ENCODE results near the gene TCF25. TPM values are rescaled to one million over a fixed set of nuclear protein-coding genes. Genes with fewer than 3 reads are reported as not detected.
A peak's percentile ranks its signal among the peaks of the same experiment; 100 is the strongest.

The TCF25 gene
- total RNA-seq, 1 experiment from 2014 or later: 345 TPM

- Histone ChIP-seq H3K4me1 (ENCODE audit: control insufficient read depth in 1 of 2, insufficient read depth in 2 of 2, low read length in 2 of 2) (peaks cover 48 to 82% of the 10 kb centered on the region in 2 experiments), H3K9ac (ENCODE audit: low read length) (peak overlapping the region; percentile 74), H3K4me2 (ENCODE audit: low read length) (peak overlapping the region; percentile 79), H3K9me2 (ENCODE audit: insufficient read depth) (no peaks in the 10 kb centered on the region), H3K4me3 (replicated peaks in 1 of 2; ENCODE audit: low read depth in 1 of 2, low read length in 2 of 2) (peak overlapping the region; percentile 74 to 91), H3K79me2 (ENCODE audit: insufficient read depth, low read length) (peaks cover 37% of the 10 kb centered on the region), H3K27me3 (ENCODE audit: insufficient read depth, low read length) (no peaks in the 10 kb centered on the region), H3K36me3 (ENCODE audit: control insufficient read depth in 1 of 2, insufficient read depth in 2 of 2, low read length in 2 of 2) (peaks cover 0 to 2% of the 10 kb centered on the region in 2 experiments; a peak in 1 of 4 replicates), H2AFZ (ENCODE audit: low read depth, low read length, poor library complexity, severe bottlenecking) (no peak overlapping the region), H4K20me1 (ENCODE audit: insufficient read depth) (peaks cover 8% of the 10 kb centered on the region; the same call in 1 of the 2 replicates), H3K9me3 (ENCODE audit: control insufficient read depth in 1 of 2, insufficient read depth in 1 of 2, low read depth in 1 of 2, low read length in 2 of 2) (no peaks in the 10 kb centered on the region), H3K27ac (ENCODE audit: low read depth, low read length) (peak overlapping the region; percentile 100)
- DNase-seq (ENCODE audit: low read depth, low spot score) (peak; percentile 78), ATAC-seq (peak; percentile 54)
- TSS peak; percentile 75 for BruUV-seq (replicated peaks)
- ChIA-PET POLR2A (interaction anchor here (0.7 to 3.5 kb wide), 17 partner anchors 10 to 216 kb away, joined by 3 to 22 read pairs (median 5); partner anchors contain the start of genes DEF8 and TCF25), RAD21 (ENCODE audit: low non-redundant PET in 1 of 2, low total read pairs in 2 of 2, uncharacterized antibody in 2 of 2, unreplicated experiment in 2 of 2) (interaction anchor here (0.7 to 1.1 kb wide), 2 partner anchors 49 to 105 kb away, joined by 4 to 6 read pairs; partner anchors contain the start of gene TCF25 (in 1 of the 2)), CTCF (interaction anchor here (1.2 to 5.1 kb wide), 7 partner anchors 12 to 222 kb away, joined by 3 to 57 read pairs (median 4); partner anchors contain the start of genes DEF8 and TCF25)
- TF ChIP-seq POLR2AphosphoS5 (IDR thresholded peaks at IDR 0.05; ENCODE audit: low read depth, low read length) (peak; percentile 85), FOSL1 (IDR thresholded peaks at IDR 0.05; ENCODE audit: low read depth) (no peak), TCF7L2 (IDR thresholded peaks at IDR 0.05; ENCODE audit: borderline replicate concordance, extremely low read depth, insufficient read depth, insufficient read length) (peak; percentile 79), YY1 (IDR thresholded peaks at IDR 0.05; ENCODE audit: extremely low read depth, insufficient replicate concordance, low read depth, low read length) (peak; percentile 71), POLR2A (IDR thresholded peaks at IDR 0.05; ENCODE audit: borderline replicate concordance, extremely low read depth, insufficient read depth, insufficient read length) (peak; percentile 69)
- intact Hi-C loops (cut with micrococcal nuclease): loop anchor here (5.0 kb wide), 1 partner anchor 50 kb away; the partner anchor contains the start of gene TCF25
These were observed 48.5 kb downstream of the TCF25 start for GRCh38 chr16:89921702-89922476.

GRCh38 chr16:89922477-89922883 lies 49.1 kb downstream of the TCF25 start:
- ChIA-PET POLR2A (interaction anchor here (0.9 to 3.5 kb wide), 16 partner anchors 9 to 222 kb away, joined by 3 to 22 read pairs (median 5); partner anchors contain the start of genes DEF8, SPATA2L and TCF25), RAD21 (ENCODE audit: low non-redundant PET in 1 of 2, low total read pairs in 2 of 2, uncharacterized antibody in 2 of 2, unreplicated experiment in 2 of 2) (interaction anchor here (0.5 to 1.1 kb wide), 3 partner anchors 49 to 232 kb away, joined by 3 to 6 read pairs (median 4); partner anchors contain the start of gene TCF25 (in 1 of the 2)), CTCF (interaction anchor here (1.2 to 5.1 kb wide), 7 partner anchors 13 to 222 kb away, joined by 3 to 57 read pairs (median 4); partner anchors contain the start of genes DEF8 and TCF25)
- ATAC-seq (peak; percentile 33), DNase-seq (ENCODE audit: low read depth, low spot score) (peak; percentile 82)
- H3K27me3 ChIP-seq (ENCODE audit: insufficient read depth, low read length): no peaks in the 10 kb centered on the region
- no peak overlapping the region for H2AFZ ChIP-seq (ENCODE audit: low read depth, low read length, poor library complexity, severe bottlenecking)
- H3K9ac ChIP-seq (ENCODE audit: low read length): peak overlapping the region; percentile 74
- H3K9me2 ChIP-seq (ENCODE audit: insufficient read depth): no peaks in the 10 kb centered on the region
- peaks cover 42 to 76% of the 10 kb centered on the region in 2 experiments for H3K4me1 ChIP-seq (ENCODE audit: control insufficient read depth in 1 of 2, insufficient read depth in 2 of 2, low read length in 2 of 2)
- BruUV-seq (replicated peaks): no TSS peak
- H3K4me3 ChIP-seq (replicated peaks in 1 of 2; ENCODE audit: low read depth in 1 of 2, low read length in 2 of 2): peak overlapping the region; percentile 74 to 91
- no peaks in the 10 kb centered on the region for H3K9me3 ChIP-seq (ENCODE audit: control insufficient read depth in 1 of 2, insufficient read depth in 1 of 2, low read depth in 1 of 2, low read length in 2 of 2)
- H4K20me1 ChIP-seq (ENCODE audit: insufficient read depth): peaks cover 8% of the 10 kb centered on the region; the same call in 1 of the 2 replicates
- H3K36me3 ChIP-seq (ENCODE audit: control insufficient read depth in 1 of 2, insufficient read depth in 2 of 2, low read length in 2 of 2): peaks cover 1 to 4% of the 10 kb centered on the region in 2 experiments; a peak in 3 of 4 replicates
- peaks cover 42% of the 10 kb centered on the region for H3K79me2 ChIP-seq (ENCODE audit: insufficient read depth, low read length)
- peak overlapping the region; percentile 100 for H3K27ac ChIP-seq (ENCODE audit: low read depth, low read length)
- H3K4me2 ChIP-seq (ENCODE audit: low read length): peak overlapping the region; percentile 79
- intact Hi-C loops (cut with micrococcal nuclease): loop anchor here (5.0 kb wide), 1 partner anchor 50 kb away; the partner anchor contains the start of gene TCF25
- no peak for TF ChIP-seq EZH2 (IDR thresholded peaks at IDR 0.05)
- TF ChIP-seq FOSL1 (IDR thresholded peaks at IDR 0.05; ENCODE audit: low read depth): no peak
- TF ChIP-seq, protein P1, sequence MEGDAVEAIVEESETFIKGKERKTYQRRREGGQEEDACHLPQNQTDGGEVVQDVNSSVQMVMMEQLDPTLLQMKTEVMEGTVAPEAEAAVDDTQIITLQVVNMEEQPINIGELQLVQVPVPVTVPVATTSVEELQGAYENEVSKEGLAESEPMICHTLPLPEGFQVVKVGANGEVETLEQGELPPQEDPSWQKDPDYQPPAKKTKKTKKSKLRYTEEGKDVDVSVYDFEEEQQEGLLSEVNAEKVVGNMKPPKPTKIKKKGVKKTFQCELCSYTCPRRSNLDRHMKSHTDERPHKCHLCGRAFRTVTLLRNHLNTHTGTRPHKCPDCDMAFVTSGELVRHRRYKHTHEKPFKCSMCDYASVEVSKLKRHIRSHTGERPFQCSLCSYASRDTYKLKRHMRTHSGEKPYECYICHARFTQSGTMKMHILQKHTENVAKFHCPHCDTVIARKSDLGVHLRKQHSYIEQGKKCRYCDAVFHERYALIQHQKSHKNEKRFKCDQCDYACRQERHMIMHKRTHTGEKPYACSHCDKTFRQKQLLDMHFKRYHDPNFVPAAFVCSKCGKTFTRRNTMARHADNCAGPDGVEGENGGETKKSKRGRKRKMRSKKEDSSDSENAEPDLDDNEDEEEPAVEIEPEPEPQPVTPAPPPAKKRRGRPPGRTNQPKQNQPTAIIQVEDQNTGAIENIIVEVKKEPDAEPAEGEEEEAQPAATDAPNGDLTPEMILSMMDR (IDR thresholded peaks at IDR 0.05 in 2 of 3, conservative IDR thresholded peaks at IDR 0.05 in 1 of 3; ENCODE audit: borderline replicate concordance in 1 of 3, insufficient read depth in 1 of 3, low read depth in 2 of 3, low read length in 2 of 3): no peak
- TF ChIP-seq RAD21 (IDR thresholded peaks at IDR 0.05; ENCODE audit: low read depth): no peak
- no peak for TF ChIP-seq ZFX (IDR thresholded peaks at IDR 0.05)
- peak; percentile 79 for TF ChIP-seq POLR2AphosphoS5 (IDR thresholded peaks at IDR 0.05; ENCODE audit: low read depth, low read length)
- no peak for TF ChIP-seq MAX (IDR thresholded peaks at IDR 0.05)
- peak; percentile 72 for TF ChIP-seq ZBTB33 (IDR thresholded peaks at IDR 0.05; ENCODE audit: extremely low read depth, insufficient replicate concordance, low read length)
- TF ChIP-seq SRF (IDR thresholded peaks at IDR 0.05; ENCODE audit: low read depth): no peak

Measured in HCT116 (cell line).